HepG2 (cell line): ENCODE results near the gene RAMP3. TPM values are rescaled to one million over a fixed set of nuclear protein-coding genes. Genes with fewer than 3 reads are reported as not detected.

Source experiments
- ATAC-seq: fragments of 200-7000 bp; cut with Tn5 transposase; 3 replicates; pipeline ENCODE4 v1.9.1; 2020; ENCODE audit warnings: mild to moderate bottlenecking, moderate library complexity
- BruUV-seq: library from RNA; stranded (reverse); fragments of 400-500 nt; replicated peaks from 2 replicates; lab custom pipeline; 2021; lab: Mats Ljungman, UMichigan
- CTCF ChIA-PET: fragments of 300-600 bp; formaldehyde crosslinking; extraction: SDS; loops from one replicate; lab custom pipeline; 2021; ENCODE audit warnings: low total read pairs, inconsistent platforms, low intra/inter-chr PET ratio; lab: Yijun Ruan, JAX
- POLR2A ChIA-PET: fragments of 350-600 bp; sonication (Branson Sonifier 250); formaldehyde crosslinking; loops from one replicate; lab custom pipeline; 2020; ENCODE audit warnings: antibody characterized with exemption, inconsistent platforms; lab: Yijun Ruan, JAX
- DNase-seq: peaks from one replicate; pipeline ENCODE4 v3.0.0-alpha.2; 2015; ENCODE audit warnings: low spot score
- FAIRE-seq: peaks from 3 replicates; lab custom pipeline; 2011; peaks lifted over from hg19 to GRCh38; lab: Jason Lieb, UNC
- H2AFZ ChIP-seq: one replicate; pipeline ENCODE4 v1.6.1; 2011; ENCODE audit warnings: low read length, inconsistent platforms
- H3K27ac ChIP-seq: fragments of 300-600 bp; 3 replicates; pipeline ENCODE4 v1.8.0; 2011; ENCODE audit warnings: mixed run types, mild to moderate bottlenecking, mixed read lengths, low read length, inconsistent platforms; ENCODE audit not compliant: insufficient read depth; ENCODE audit errors: extremely low read length
- H3K27me3 ChIP-seq, 2 experiments: fragments of 200-600 bp in 1 of 2; 2 replicates in 1 of 2; 3 replicates in 1 of 2; pipeline versions ENCODE4 v1.6.0 to v1.8.0; 2011; ENCODE audit warnings: low read length in 2 of 2, mild to moderate bottlenecking in 2 of 2, moderate library complexity in 2 of 2, inconsistent platforms in 1 of 2; ENCODE audit not compliant: insufficient read depth in 2 of 2, control insufficient read depth in 1 of 2
- H3K36me3 ChIP-seq, 2 experiments: fragments of 200-600 bp in 1 of 2; replicated peaks in 1 of 2; 2 replicates in 1 of 2; 3 replicates in 1 of 2; pipeline versions ENCODE4 v1.5.1 to v1.8.0; 2011; ENCODE audit warnings: low read length in 2 of 2, inconsistent platforms in 1 of 2; ENCODE audit not compliant: insufficient read depth in 2 of 2, control insufficient read depth in 1 of 2
- H3K4me1 ChIP-seq: 2 replicates; pipeline ENCODE4 v1.5.1; 2012; ENCODE audit warnings: low read length, inconsistent platforms; ENCODE audit not compliant: insufficient read depth
- H3K4me2 ChIP-seq: 2 replicates; pipeline ENCODE4 v1.6.0; 2011; ENCODE audit warnings: low read depth, low read length, inconsistent platforms
- H3K4me3 ChIP-seq, 3 experiments: fragments of 200-600 bp in 1 of 3; sonication (generic), shearing (Covaris generic) in 1 of 3; replicated peaks in 1 of 3; 2 replicates each; pipeline ENCODE4 v1.5.1; 2011 to 2016; ENCODE audit warnings: low read length in 3 of 3, inconsistent platforms in 2 of 3, low read depth in 2 of 3, mild to moderate bottlenecking in 2 of 3, control low read depth in 1 of 3, mixed read lengths in 1 of 3; ENCODE audit not compliant: insufficient read depth in 1 of 3
- H3K79me2 ChIP-seq: one replicate; pipeline ENCODE4 v1.6.1; 2011; ENCODE audit warnings: low read length, inconsistent platforms; ENCODE audit not compliant: insufficient read depth
- H3K9ac ChIP-seq: 2 replicates; pipeline ENCODE4 v1.6.0; 2011; ENCODE audit warnings: mild to moderate bottlenecking, low read depth, low read length, inconsistent platforms; ENCODE audit not compliant: insufficient read depth
- H3K9me3 ChIP-seq: 2 replicates; pipeline ENCODE4 v1.5.1; 2012; ENCODE audit warnings: mild to moderate bottlenecking, low read length
- H4K20me1 ChIP-seq: 2 replicates; pipeline ENCODE4 v1.6.0; 2011; ENCODE audit warnings: inconsistent platforms, mild to moderate bottlenecking, low read length, moderate library complexity; ENCODE audit not compliant: insufficient read depth
- MNT ChIP-seq: fragments of 450-650 bp; IDR thresholded peaks from 2 replicates; pipeline ENCODE4 v1.6.1; 2016
- PLRG1 ChIP-seq: fragments of 450-650 bp; conservative IDR thresholded peaks from 2 replicates; pipeline ENCODE4 v1.6.1; 2016
- SNRNP70 ChIP-seq: fragments of 200-400 bp; formaldehyde crosslinking; IDR thresholded peaks from 2 replicates; pipeline ENCODE4 v1.6.1; 2017; ENCODE audit warnings: mild to moderate bottlenecking, low read depth, low read length, moderate library complexity
- SYNCRIP ChIP-seq: fragments of 200-400 bp; formaldehyde crosslinking; IDR thresholded peaks from 2 replicates; pipeline ENCODE4 v1.6.1; 2018; ENCODE audit warnings: mild to moderate bottlenecking, low read depth, low read length; ENCODE audit not compliant: insufficient read depth
- ZKSCAN8 ChIP-seq: IDR thresholded peaks from 2 replicates; pipeline ENCODE4 v1.6.1; 2016; ENCODE audit warnings: borderline replicate concordance, missing genetic modification reagents, missing compliant biosample characterization
- ZNF275 ChIP-seq: sonication (generic); formaldehyde crosslinking; IDR thresholded peaks from 2 replicates; pipeline ENCODE4 v1.8.0; 2022; ENCODE audit warnings: missing genetic modification reagents, mild to moderate bottlenecking, inconsistent platforms, borderline replicate concordance
- ZNF281 ChIP-seq: sonication (generic); formaldehyde crosslinking; IDR thresholded peaks from 2 replicates; pipeline ENCODE4 v1.4.0; 2020; ENCODE audit warnings: missing genetic modification reagents, borderline replicate concordance
- ZNF317 ChIP-seq: sonication (generic); formaldehyde crosslinking; IDR thresholded peaks from 2 replicates; pipeline ENCODE4 v1.5.0; 2020; ENCODE audit warnings: mild to moderate bottlenecking, missing genetic modification reagents
- ZNF382 ChIP-seq: sonication (generic); formaldehyde crosslinking; IDR thresholded peaks from 2 replicates; pipeline ENCODE4 v1.5.0; 2020; ENCODE audit warnings: missing genetic modification reagents, mild to moderate bottlenecking, borderline replicate concordance
- WGBS: methylation state at CpG from one replicate; pipeline ENCODE4 v1.1.6; 2017; ENCODE audit warnings: low lambda C conversion rate; 5-methylcytosine and 5-hydroxymethylcytosine counted together
- in situ Hi-C: cut with HindIII; loops from 2 replicates; pipeline ENCODE4 v1.10.0; 2017; ENCODE audit warnings: low pct_unique_long_range_greater_than_20kb; ENCODE audit not compliant: extremely low pct_ligation_motif_present
- intact Hi-C: fragments of 100-400 bp; cut with micrococcal nuclease; formaldehyde crosslinking; loops from one replicate; pipeline ENCODE4 v1.10.0; 2022; ENCODE audit not compliant: unreplicated experiment
- polyA plus RNA-seq, 8 experiments: library from polyadenylated mRNA; depleted of rRNA in 3 of 8; stranded (reverse) in 7 of 8; unstranded in 1 of 8; fragments of >200 nt; fragmentation: Illumina TruSeq in 4 of 8; extraction: Trizol in 4 of 8; gene quantifications; 2 replicates each; pipeline versions ENCODE4 v1.2.1 to v1.2.3, GENCODE V29; 2011 to 2016; ENCODE audit warnings: low read depth in 4 of 8, missing spikeins in 1 of 8, mixed read lengths in 1 of 8; ENCODE audit not compliant: insufficient read depth in 1 of 8
- total RNA-seq, 5 experiments: library from RNA; depleted of rRNA; stranded (reverse); fragments of >200 nt; fragmentation: Illumina TruSeq; extraction: Trizol; gene quantifications; 2 replicates each; pipeline ENCODE4 v1.2.3, GENCODE V29; 2016; ENCODE audit warnings: low read depth in 1 of 5

Gene RAMP3
- total and polyA plus RNA-seq, 2 of the 13 experiments (the other 11 are each of a cell fraction or from before 2014, with no cell fraction given): not detected

GRCh38 chr7:45156516-45157272, 897 bp upstream of the RAMP3 start:
- FAIRE-seq (no peak), ATAC-seq (no peak)

GRCh38 chr7:45157286-45157652, 322 bp upstream of the RAMP3 start:
- Histone ChIP-seq H3K9me3 (no peaks in the 10 kb centered on the region), H3K4me1 (no peaks in the 10 kb centered on the region), H3K4me2 (no peak overlapping the region), H3K27me3 (peaks cover 7 to 60% of the 10 kb centered on the region in 2 experiments; a peak in 4 of 5 replicates), H2AFZ (no peak overlapping the region), H3K9ac (no peak overlapping the region), H3K27ac (no peak overlapping the region), H3K36me3 (no peaks in the 10 kb centered on the region), H3K79me2 (no peaks in the 10 kb centered on the region), H3K4me3 (no peak overlapping the region), H4K20me1 (no peaks in the 10 kb centered on the region)
- 33% methylated on average over 12 of the region's 14 CpGs for WGBS
- ChIA-PET CTCF (no interaction called here), POLR2A (no interaction called here)
- in situ Hi-C loops (loop anchor here (25.0 kb wide), 1 partner anchor 430 kb away; no protein-coding TSS in a partner anchor), intact Hi-C loops (loop anchor here (10.0 kb wide), 1 partner anchor 428 kb away; no protein-coding TSS in a partner anchor)
- ATAC-seq (no peak), DNase-seq (no peak), FAIRE-seq (no peak)
- no TSS peak for BruUV-seq
- no peak for TF ChIP-seq SYNCRIP
- TF ChIP-seq ZNF281 (CRISPR knock-in tag): no peak
- no peak for TF ChIP-seq PLRG1
- no peak for TF ChIP-seq ZNF275 (CRISPR knock-in tag)
- TF ChIP-seq SNRNP70: no peak
- TF ChIP-seq ZKSCAN8 (CRISPR knock-in tag): no peak
- TF ChIP-seq ZNF317 (CRISPR knock-in tag): no peak

More at GRCh38 chr7:45156516-45157272, 897 bp upstream of the RAMP3 start:
- Histone ChIP-seq H3K4me3 (no peak overlapping the region), H3K4me1 (no peaks in the 10 kb centered on the region), H3K79me2 (no peaks in the 10 kb centered on the region), H3K4me2 (no peak overlapping the region), H2AFZ (no peak overlapping the region), H3K27ac (no peak overlapping the region), H3K27me3 (peaks cover 7 to 59% of the 10 kb centered on the region in 2 experiments; a peak in 4 of 5 replicates), H3K9me3 (no peaks in the 10 kb centered on the region), H4K20me1 (no peaks in the 10 kb centered on the region), H3K9ac (no peak overlapping the region), H3K36me3 (no peaks in the 10 kb centered on the region)
- ChIA-PET POLR2A (no interaction called here), CTCF (interaction anchor here (1.1 kb wide), 1 partner anchor 104 kb away, joined by 3 read pairs; no protein-coding TSS in a partner anchor)
- BruUV-seq: no TSS peak
- in situ Hi-C loops (loop anchor here (25.0 kb wide), 1 partner anchor 431 kb away; no protein-coding TSS in a partner anchor), intact Hi-C loops (loop anchor here (10.0 kb wide), 1 partner anchor 428 kb away; no protein-coding TSS in a partner anchor)
- TF ChIP-seq ZNF382 (CRISPR knock-in tag) (no peak), MNT (peak; percentile 80)
- DNase-seq: no peak
- 35% methylated on average over 6 of the region's 8 CpGs for WGBS
